Tibial artery (tissue), 4 donors: Measurements from ENCODE around the gene NR3C2.
A peak's percentile ranks its signal among the peaks of the same experiment; 100 is the strongest.

Experiments
- DNase-seq, 2 donors: peaks; one replicate each; pipeline ENCODE4 v3.0.0-alpha.2; 2019
- H3K27ac ChIP-seq, 2 donors: fragments of 200-600 bp; sonication (generic) in 1 of 2; 1 replicate in 1 of 2; 2 replicates in 1 of 2; pipeline ENCODE4 v1.5.1; 2018 to 2019; ENCODE audit warnings: mild to moderate bottlenecking in 1 of 2
- H3K27me3 ChIP-seq, 2 donors: fragments of 200-600 bp; sonication (generic) in 1 of 2; one replicate each; pipeline versions ENCODE4 v1.5.1 to v1.6.0; 2016 to 2019
- H3K36me3 ChIP-seq, 3 donors: fragments of 200-600 bp; sonication (generic) in 2 of 3; one replicate each; pipeline ENCODE4 v1.5.1; 2016 to 2019; ENCODE audit warnings: mild to moderate bottlenecking in 2 of 3
- H3K4me1 ChIP-seq, 4 donors: fragments of 200-600 bp; sonication (generic) in 2 of 4; 1 replicate in 3 of 4; 2 replicates in 1 of 4; pipeline ENCODE4 v1.5.1; 2016 to 2019
- H3K4me3 ChIP-seq, 2 donors: fragments of 200-600 bp; sonication (generic) in 1 of 2; 1 replicate in 1 of 2; 2 replicates in 1 of 2; pipeline ENCODE4 v1.5.1; 2018 to 2019; ENCODE audit warnings: mild to moderate bottlenecking in 2 of 2
- H3K9me3 ChIP-seq, 3 donors: fragments of 200-600 bp; sonication (generic) in 1 of 3; one replicate each; pipeline ENCODE4 v1.5.1; 2016 to 2019
- CTCF ChIP-seq, 2 experiments: fragments of 200-600 bp in 1 of 2; fragments of 450-650 bp in 1 of 2; IDR thresholded peaks; one replicate each; pipeline ENCODE4 v1.5.1; 2017 to 2019; ENCODE audit warnings: antibody characterized with exemption in 2 of 2, mild to moderate bottlenecking in 1 of 2, moderate library complexity in 1 of 2
- intact Hi-C: fragments of 100-400 bp; cut with DNase I; formaldehyde crosslinking; loops from one replicate; pipeline ENCODE4 v1.15.0; 2023; ENCODE audit warnings: low total_unique reads

NR3C2 gene

DNA sequence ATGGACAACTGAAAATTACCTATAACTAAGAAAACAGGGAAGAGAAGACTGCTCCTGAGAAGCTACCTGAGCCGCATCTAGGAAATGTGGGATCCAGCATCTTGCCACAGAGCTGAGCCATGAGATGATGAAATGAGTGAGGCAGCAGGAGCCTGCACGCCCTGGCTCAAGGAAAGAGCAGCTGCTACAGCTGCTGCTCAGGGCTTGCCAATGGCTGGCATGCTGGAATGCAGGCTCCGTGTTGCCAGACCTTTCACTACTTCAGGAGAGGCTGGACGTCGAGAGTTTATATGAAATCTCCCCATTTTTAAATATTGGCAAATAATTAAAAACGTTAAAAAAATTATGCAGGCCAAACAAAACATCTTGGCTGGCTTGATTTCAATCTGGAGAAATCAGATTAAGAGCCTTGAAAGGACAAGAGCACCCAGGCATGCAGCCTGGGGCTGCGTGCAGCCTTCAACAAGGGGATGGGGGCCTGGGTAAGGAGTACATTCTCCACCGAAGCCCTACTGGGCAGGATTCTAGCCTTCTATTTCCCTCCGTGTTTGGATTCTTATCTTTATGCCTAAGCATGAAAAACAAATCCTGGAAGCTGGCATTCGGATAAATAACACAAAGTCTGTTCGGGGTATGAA lies 227.6 kb downstream of the NR3C2 start:
- Histone ChIP-seq H3K27ac (peak overlapping the region; percentile 49 to 58), H3K4me3 (peak overlapping the region; percentile 33 to 35), H3K27me3 (no peaks in the 10 kb centered on the region), H3K36me3 (no peaks in the 10 kb centered on the region), H3K4me1 (peaks cover 0 to 48% (median 25%) of the 10 kb centered on the region in 4 donors), H3K9me3 (no peaks in the 10 kb centered on the region)
- no peak for TF ChIP-seq CTCF (IDR thresholded peaks at IDR 0.05)
- intact Hi-C loops: no loop called here
- peak; percentile 48 to 82 for DNase-seq

DNA sequence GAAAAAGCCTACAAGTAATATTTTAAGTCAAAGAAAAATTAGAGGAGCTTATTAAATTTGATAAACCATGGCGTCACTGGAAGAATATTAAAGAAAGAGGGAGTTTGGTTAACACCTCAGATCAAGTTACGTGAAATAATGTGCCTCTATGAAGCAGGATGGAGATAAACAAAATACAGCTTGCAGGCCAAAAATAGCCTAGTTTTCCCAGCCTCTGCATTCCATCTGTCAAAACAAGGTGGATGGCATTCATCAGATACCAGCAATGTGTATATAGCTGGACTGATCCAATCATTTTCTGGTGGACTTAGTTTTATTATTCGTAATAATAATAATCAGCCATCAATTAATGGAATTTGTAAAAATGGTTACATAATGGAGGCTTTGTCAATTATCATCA lies 230.7 kb downstream of the NR3C2 start:
- Histone ChIP-seq H3K4me3 (no peak overlapping the region), H3K27ac (no peak overlapping the region), H3K36me3 (no peaks in the 10 kb centered on the region), H3K9me3 (no peaks in the 10 kb centered on the region), H3K4me1 (peaks cover 0 to 39% (median 19%) of the 10 kb centered on the region in 4 donors), H3K27me3 (no peaks in the 10 kb centered on the region)
- DNase-seq: no peak
- TF ChIP-seq CTCF (IDR thresholded peaks at IDR 0.05): no peak
- intact Hi-C loops: no loop called here

DNA sequence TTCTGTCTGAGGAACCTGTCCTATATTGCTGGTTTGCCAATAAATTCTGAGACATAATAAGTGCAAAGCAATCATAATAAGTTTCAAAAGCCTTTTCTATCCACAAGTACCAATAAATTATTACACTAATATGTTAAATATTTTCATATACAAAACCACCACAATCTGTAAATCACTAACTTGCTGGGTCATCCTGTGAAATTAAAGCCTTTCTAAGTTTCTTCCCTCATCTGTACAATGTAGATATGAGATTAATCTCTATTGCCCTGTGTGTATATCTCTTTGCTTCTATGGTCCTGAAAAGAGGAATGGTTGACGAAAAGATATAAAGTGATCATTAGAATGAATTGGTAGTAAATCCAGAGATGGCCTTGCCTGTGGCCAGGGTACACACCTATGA lies 231.6 kb downstream of the NR3C2 start:
- Histone ChIP-seq H3K4me1 (peaks cover 0 to 30% (median 16%) of the 10 kb centered on the region in 4 donors), H3K36me3 (no peaks in the 10 kb centered on the region), H3K27ac (no peak overlapping the region), H3K4me3 (no peak overlapping the region), H3K9me3 (no peaks in the 10 kb centered on the region), H3K27me3 (no peaks in the 10 kb centered on the region)
- no peak for DNase-seq
- intact Hi-C loops: no loop called here
- TF ChIP-seq CTCF (IDR thresholded peaks at IDR 0.05): no peak

DNA sequence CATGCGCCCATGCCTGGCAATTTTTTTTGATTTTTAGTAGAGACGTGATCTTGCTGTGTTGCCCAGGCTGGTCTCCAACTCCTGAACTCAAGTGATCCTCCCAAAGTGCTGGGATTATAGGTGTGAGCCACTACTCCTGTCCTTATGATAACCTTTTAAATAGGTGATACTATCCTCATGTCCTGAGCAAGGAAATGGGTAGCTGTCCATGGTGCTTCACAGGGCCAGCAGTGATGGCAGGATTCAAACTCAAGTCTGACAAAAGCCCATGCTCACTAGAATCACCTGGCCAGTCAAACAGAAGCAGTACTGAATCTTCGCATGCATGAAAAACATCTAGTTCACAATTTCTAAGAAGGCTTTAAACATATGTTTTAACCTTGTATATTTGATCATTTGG lies 235.1 kb downstream of the NR3C2 start:
- Histone ChIP-seq H3K27ac (no peak overlapping the region), H3K27me3 (no peaks in the 10 kb centered on the region), H3K36me3 (no peaks in the 10 kb centered on the region), H3K9me3 (no peaks in the 10 kb centered on the region), H3K4me1 (peaks cover 0 to 37% (median 2%) of the 10 kb centered on the region in 4 donors), H3K4me3 (no peak overlapping the region)
- DNase-seq: no peak
- TF ChIP-seq CTCF (IDR thresholded peaks at IDR 0.05): no peak
- intact Hi-C loops: no loop called here

GRCh38 chr4:148205476-148205875 lies 236.7 kb downstream of the NR3C2 start:
- intact Hi-C loops: no loop called here
- Histone ChIP-seq H3K27ac (no peak overlapping the region), H3K4me3 (no peak overlapping the region), H3K27me3 (no peaks in the 10 kb centered on the region), H3K36me3 (no peaks in the 10 kb centered on the region), H3K9me3 (no peaks in the 10 kb centered on the region), H3K4me1 (peaks cover 0 to 31% (median 0%) of the 10 kb centered on the region in 4 donors)
- no peak for TF ChIP-seq CTCF (IDR thresholded peaks at IDR 0.05)
- no peak for DNase-seq

DNA sequence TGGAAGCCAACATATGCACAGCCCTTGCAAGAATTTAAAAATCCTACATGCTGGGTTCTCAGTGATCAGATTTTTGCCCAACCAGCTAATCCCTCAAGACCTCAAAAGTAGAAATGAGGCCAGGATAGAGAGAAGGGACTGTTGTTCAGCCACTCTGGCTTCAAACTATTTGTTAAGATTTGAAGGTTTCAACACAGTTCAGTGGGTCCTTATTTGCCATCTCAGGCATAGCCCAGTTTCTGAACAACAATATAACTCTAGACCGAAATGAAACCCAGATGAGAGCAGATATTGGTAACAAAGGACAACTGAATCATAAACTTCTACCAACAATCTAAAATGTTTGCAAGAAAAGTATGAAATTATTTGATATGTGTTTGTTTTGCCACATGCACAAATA lies 237.3 kb downstream of the NR3C2 start:
- Histone ChIP-seq H3K27me3 (no peaks in the 10 kb centered on the region), H3K27ac (no peak overlapping the region), H3K9me3 (no peaks in the 10 kb centered on the region), H3K36me3 (no peaks in the 10 kb centered on the region), H3K4me3 (no peak overlapping the region), H3K4me1 (peaks cover 0 to 31% (median 0%) of the 10 kb centered on the region in 4 donors)
- intact Hi-C loops: no loop called here
- no peak for TF ChIP-seq CTCF (IDR thresholded peaks at IDR 0.05)
- DNase-seq: no peak
